Left ventricle myocardium inferior (tissue), 1 donor: Measurements from ENCODE around the gene TMEM161B. TPM values are rescaled to one million over a fixed set of nuclear protein-coding genes. Genes with fewer than 3 reads are reported as not detected.

ENCODE experiments used
- DNase-seq: peaks from one replicate; pipeline ENCODE4 v3.0.0-alpha.2; 2020
- H3K27ac ChIP-seq: fragments of 200-600 bp; replicated peaks from 2 replicates; pipeline ENCODE4 v1.8.0; 2021
- H3K27me3 ChIP-seq: fragments of 200-600 bp; 2 replicates; pipeline ENCODE4 v1.8.0; 2021; ENCODE audit warnings: low read depth
- H3K36me3 ChIP-seq: fragments of 200-600 bp; 2 replicates; pipeline ENCODE4 v1.8.0; 2021
- H3K4me1 ChIP-seq: fragments of 200-600 bp; 2 replicates; pipeline ENCODE4 v1.8.0; 2021
- H3K4me3 ChIP-seq: fragments of 200-600 bp; 2 replicates; pipeline ENCODE4 v1.8.0; 2021; ENCODE audit warnings: mild to moderate bottlenecking, moderate library complexity
- H3K9me3 ChIP-seq: fragments of 200-600 bp; replicated peaks from 2 replicates; pipeline ENCODE4 v1.8.0; 2021
- intact Hi-C: fragments of 100-400 bp; cut with micrococcal nuclease; formaldehyde crosslinking; loops from one replicate; pipeline ENCODE4 v1.11.0; 2022
- total RNA-seq: library from RNA; stranded (reverse); fragmentation: NEBNext Ultra II Directional; extraction: Animal tissue kit (Norgen Biotek cat#: 25700); gene quantifications from one replicate; pipeline ENCODE4 v1.2.1, GENCODE V29; 2021
- TF ChIP-seq, protein P1 (sequence below): fragments of 200-600 bp; IDR thresholded peaks from 2 replicates; pipeline ENCODE4 v1.8.0; 2021; ENCODE audit warnings: antibody characterized with exemption, mild to moderate bottlenecking, borderline replicate concordance
- donor health status: DM: no; HTN: yes; CAD: no; lungs with severe emphysema.

Gene TMEM161B
- total RNA-seq, 1 donor from 2014 or later, result 8.0 TPM

DNA sequence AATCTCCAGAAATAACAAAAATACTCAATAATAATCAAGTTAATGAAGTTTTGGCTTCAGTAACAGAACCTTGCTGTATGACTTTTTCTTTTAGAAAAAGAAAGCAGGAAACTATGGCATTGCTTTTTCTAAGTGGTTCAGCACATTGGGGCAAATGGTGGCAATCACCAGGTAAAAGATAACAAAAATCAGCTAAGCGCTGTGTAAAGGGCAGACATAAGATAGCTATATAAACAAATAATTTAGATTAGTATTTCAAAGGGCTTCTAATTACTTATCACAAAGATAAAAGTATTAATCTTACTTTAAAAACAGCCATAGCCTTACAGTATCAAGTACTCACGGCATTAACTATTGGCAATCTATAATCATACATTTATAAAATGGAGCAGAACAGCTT lies 10.0 kb downstream of the TMEM161B start:
- Histone ChIP-seq H3K27ac (no peak overlapping the region), H3K4me3 (no peak overlapping the region), H3K27me3 (no peaks in the 10 kb centered on the region), H3K36me3 (no peaks in the 10 kb centered on the region), H3K9me3 (no peaks in the 10 kb centered on the region), H3K4me1 (peaks cover 30% of the 10 kb centered on the region)
- intact Hi-C loops, result no loop called here
- TF ChIP-seq, protein P1, sequence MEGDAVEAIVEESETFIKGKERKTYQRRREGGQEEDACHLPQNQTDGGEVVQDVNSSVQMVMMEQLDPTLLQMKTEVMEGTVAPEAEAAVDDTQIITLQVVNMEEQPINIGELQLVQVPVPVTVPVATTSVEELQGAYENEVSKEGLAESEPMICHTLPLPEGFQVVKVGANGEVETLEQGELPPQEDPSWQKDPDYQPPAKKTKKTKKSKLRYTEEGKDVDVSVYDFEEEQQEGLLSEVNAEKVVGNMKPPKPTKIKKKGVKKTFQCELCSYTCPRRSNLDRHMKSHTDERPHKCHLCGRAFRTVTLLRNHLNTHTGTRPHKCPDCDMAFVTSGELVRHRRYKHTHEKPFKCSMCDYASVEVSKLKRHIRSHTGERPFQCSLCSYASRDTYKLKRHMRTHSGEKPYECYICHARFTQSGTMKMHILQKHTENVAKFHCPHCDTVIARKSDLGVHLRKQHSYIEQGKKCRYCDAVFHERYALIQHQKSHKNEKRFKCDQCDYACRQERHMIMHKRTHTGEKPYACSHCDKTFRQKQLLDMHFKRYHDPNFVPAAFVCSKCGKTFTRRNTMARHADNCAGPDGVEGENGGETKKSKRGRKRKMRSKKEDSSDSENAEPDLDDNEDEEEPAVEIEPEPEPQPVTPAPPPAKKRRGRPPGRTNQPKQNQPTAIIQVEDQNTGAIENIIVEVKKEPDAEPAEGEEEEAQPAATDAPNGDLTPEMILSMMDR, result no peak
- no peak for DNase-seq

DNA sequence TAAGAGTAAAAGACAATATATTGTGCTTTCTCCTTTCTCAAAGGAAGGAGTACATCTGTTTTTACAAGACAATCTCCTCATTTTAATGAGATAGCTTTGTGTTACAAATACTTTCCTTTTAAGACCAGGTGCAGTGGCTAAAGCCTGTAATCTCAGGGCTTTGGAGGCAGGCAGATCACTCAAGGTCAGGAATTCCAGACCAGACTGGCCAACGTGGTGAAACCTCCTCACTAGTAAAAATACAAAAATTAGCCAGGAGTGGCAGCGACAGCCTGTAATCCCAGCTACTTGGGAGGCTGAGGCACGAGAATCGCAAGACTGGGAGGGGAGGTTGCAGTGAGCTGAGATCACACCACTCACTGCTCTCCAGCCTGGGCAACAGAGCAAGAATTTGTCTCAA lies 11.8 kb downstream of the TMEM161B start:
- intact Hi-C loops, result no loop called here
- H3K27ac ChIP-seq, result no peak overlapping the region
- H3K27me3 ChIP-seq, result no peaks in the 10 kb centered on the region
- no peaks in the 10 kb centered on the region for H3K9me3 ChIP-seq
- H3K4me3 ChIP-seq, result no peak overlapping the region
- TF ChIP-seq, protein P1, result no peak
- H3K36me3 ChIP-seq, result no peaks in the 10 kb centered on the region
- H3K4me1 ChIP-seq, result peaks cover 41% of the 10 kb centered on the region
- DNase-seq, result no peak

DNA sequence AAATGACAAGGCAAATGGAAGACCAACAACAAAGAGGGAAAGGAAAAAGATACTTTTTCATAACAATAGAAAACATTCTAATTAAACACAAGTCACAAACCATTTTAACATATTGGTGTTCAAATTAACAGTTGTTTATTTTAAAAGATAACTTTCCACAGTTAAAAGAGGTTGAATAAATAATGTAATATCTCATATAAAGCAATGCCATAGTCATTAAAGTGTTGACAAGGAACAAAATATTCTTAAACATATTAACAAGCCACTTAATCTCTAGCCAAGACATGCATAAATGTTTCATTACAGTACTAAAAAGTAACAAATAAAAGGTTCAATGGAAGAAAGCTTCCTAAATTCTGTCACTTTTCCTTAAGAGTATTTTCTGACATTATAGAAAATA lies 12.6 kb downstream of the TMEM161B start:
- no peak for DNase-seq
- H3K4me3 ChIP-seq, result no peak overlapping the region
- H3K27ac ChIP-seq, result no peak overlapping the region
- TF ChIP-seq, protein P1, result no peak
- no peaks in the 10 kb centered on the region for H3K9me3 ChIP-seq
- H3K36me3 ChIP-seq, result no peaks in the 10 kb centered on the region
- H3K27me3 ChIP-seq, result no peaks in the 10 kb centered on the region
- peaks cover 47% of the 10 kb centered on the region for H3K4me1 ChIP-seq
- intact Hi-C loops, result no loop called here

DNA sequence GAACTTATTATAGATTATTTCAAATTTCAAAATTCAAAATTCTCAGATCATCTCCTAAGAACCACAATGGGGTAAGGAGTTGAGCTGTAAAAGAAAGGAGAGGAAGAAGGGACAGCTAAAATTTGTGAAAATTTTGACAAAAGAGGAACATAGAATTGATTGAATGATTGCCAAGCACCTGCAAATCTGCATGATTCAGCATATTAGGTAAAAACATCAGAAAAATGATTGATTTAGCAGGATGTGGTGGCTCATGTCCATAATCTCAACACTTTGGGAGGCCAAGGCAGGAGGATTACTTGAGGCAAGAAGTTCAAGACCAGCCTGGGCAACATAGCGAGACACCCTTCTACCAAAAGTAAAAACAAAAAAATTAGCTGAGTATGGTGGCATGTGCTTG lies 14.3 kb downstream of the TMEM161B start:
- no peak overlapping the region for H3K4me3 ChIP-seq
- H3K27ac ChIP-seq, result no peak overlapping the region
- no peak for DNase-seq
- TF ChIP-seq, protein P1, result no peak
- no peaks in the 10 kb centered on the region for H3K27me3 ChIP-seq
- H3K4me1 ChIP-seq, result peaks cover 47% of the 10 kb centered on the region
- no peaks in the 10 kb centered on the region for H3K9me3 ChIP-seq
- no peaks in the 10 kb centered on the region for H3K36me3 ChIP-seq
- intact Hi-C loops, result no loop called here

DNA sequence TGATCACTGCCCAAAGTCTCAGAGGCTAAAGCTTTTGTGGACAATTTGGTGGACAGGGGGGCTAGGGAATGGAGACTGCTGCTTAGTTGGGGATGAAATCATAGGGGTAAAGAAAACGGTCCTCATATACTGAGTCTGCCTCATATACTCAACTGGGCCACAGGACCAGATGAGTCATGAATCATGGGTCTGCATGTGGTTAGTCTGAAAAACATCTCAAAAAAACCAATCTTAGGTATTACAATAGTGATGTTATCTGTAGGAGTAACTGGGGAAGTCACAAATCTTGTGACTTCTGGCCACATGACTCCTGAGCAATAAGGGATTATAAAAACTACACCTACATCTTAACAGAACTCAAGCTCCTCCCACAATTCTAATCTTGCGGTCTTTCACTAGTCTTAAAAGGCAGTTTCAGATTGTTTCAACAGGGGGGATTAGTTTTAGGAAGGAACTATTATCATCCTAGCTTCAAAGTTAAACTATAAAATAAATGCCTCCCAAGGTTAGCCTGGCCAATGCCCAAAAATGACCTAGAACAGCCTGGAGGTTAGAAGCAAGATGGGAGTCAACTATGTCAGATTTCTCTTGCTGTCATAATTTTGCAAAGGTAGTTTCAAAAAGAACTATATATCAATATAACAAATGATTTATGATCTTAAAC lies 17.5 kb downstream of the TMEM161B start:
- H3K4me1 ChIP-seq, result peaks cover 33% of the 10 kb centered on the region
- DNase-seq, result no peak
- intact Hi-C loops, result no loop called here
- H3K9me3 ChIP-seq, result no peaks in the 10 kb centered on the region
- H3K27me3 ChIP-seq, result no peaks in the 10 kb centered on the region
- no peaks in the 10 kb centered on the region for H3K36me3 ChIP-seq
- TF ChIP-seq, protein P1, result no peak
- no peak overlapping the region for H3K27ac ChIP-seq
- H3K4me3 ChIP-seq, result no peak overlapping the region
